Sigmoid colon (tissue), 7 donors: ENCODE data around the gene DNAH17. TPM values are rescaled to one million over a fixed set of nuclear protein-coding genes. Genes with fewer than 3 reads are reported as not detected.

Experiments
- DNase-seq: peaks from one replicate; pipeline ENCODE4 v3.0.0-alpha.2; 2019
- H3K27ac ChIP-seq, 4 donors: fragments of 200-600 bp; sonication (generic); one replicate each; pipeline ENCODE4 v1.5.1; 2016 to 2019; ENCODE audit warnings: mild to moderate bottlenecking in 1 of 4
- H3K27me3 ChIP-seq, 3 donors: fragments of 200-600 bp; sonication (generic); one replicate each; pipeline ENCODE4 v1.5.1; 2019; ENCODE audit warnings: mild to moderate bottlenecking in 1 of 3
- H3K36me3 ChIP-seq, 4 donors: fragments of 200-600 bp; sonication (generic); one replicate each; pipeline ENCODE4 v1.5.1; 2016 to 2019
- H3K4me1 ChIP-seq, 4 donors: fragments of 200-600 bp; sonication (generic); one replicate each; pipeline ENCODE4 v1.5.1; 2017 to 2019
- H3K4me3 ChIP-seq, 4 donors: fragments of 200-600 bp; sonication (generic); one replicate each; pipeline ENCODE4 v1.5.1; 2017 to 2019; ENCODE audit warnings: mild to moderate bottlenecking in 2 of 4, moderate library complexity in 1 of 4
- H3K9me3 ChIP-seq, 4 donors: fragments of 200-600 bp in 3 of 4; sonication (generic) in 3 of 4; one replicate each; pipeline versions ENCODE4 v1.5.1 to v1.6.1; 2013 to 2019
- CTCF ChIP-seq, 4 experiments: fragments of 450-650 bp in 3 of 4; fragments of 200-600 bp in 1 of 4; IDR thresholded peaks; one replicate each; pipeline ENCODE4 v1.5.1; 2016 to 2019; ENCODE audit warnings: antibody characterized with exemption in 4 of 4, mild to moderate bottlenecking in 3 of 4, moderate library complexity in 2 of 4
- EP300 ChIP-seq, 4 donors: sonication (generic); formaldehyde crosslinking; IDR thresholded peaks; one replicate each; pipeline ENCODE4 v1.6.1; 2017; ENCODE audit warnings: antibody characterized with exemption in 4 of 4
- POLR2A ChIP-seq, 2 donors: fragments of 450-650 bp; IDR thresholded peaks; one replicate each; pipeline ENCODE4 v1.6.1; 2016; ENCODE audit warnings: antibody characterized with exemption in 2 of 2, mild to moderate bottlenecking in 2 of 2, moderate library complexity in 2 of 2
- POLR2AphosphoS5 ChIP-seq, 4 donors: sonication (generic); formaldehyde crosslinking; IDR thresholded peaks; one replicate each; pipeline ENCODE4 v1.6.1; 2017; ENCODE audit warnings: antibody characterized with exemption in 4 of 4
- WGBS, 2 donors: extraction: QIAGEN DNeasy Blood & Tissue Kit; methylation state at CpG; one replicate each; pipeline ENCODE4 v1.1.7; 2013; 5-methylcytosine and 5-hydroxymethylcytosine counted together
- intact Hi-C: fragments of 100-400 bp; cut with DNase I; formaldehyde crosslinking; loops from one replicate; pipeline ENCODE4 v1.15.1; 2023
- polyA plus RNA-seq, 3 donors: library from polyadenylated mRNA; stranded (reverse); fragments of 200-250 nt; gene quantifications; one replicate each; pipeline ENCODE4 v1.2.3, GENCODE V29; 2013
- total RNA-seq, 4 donors: library from RNA; depleted of rRNA; stranded (reverse); fragments of >200 nt; gene quantifications; one replicate each; pipeline ENCODE4 v1.1.0, GENCODE V29; 2016
- donor health status: healthy with polysubstance abuse.
- donor health status: Bipolar disorder and iron deficiency.
- donor health status: healthy.

DNAH17 gene
- total and polyA plus RNA-seq, 7 donors: 0.07 to 0.68 (median 0.26) TPM; not detected in 3

DNA sequence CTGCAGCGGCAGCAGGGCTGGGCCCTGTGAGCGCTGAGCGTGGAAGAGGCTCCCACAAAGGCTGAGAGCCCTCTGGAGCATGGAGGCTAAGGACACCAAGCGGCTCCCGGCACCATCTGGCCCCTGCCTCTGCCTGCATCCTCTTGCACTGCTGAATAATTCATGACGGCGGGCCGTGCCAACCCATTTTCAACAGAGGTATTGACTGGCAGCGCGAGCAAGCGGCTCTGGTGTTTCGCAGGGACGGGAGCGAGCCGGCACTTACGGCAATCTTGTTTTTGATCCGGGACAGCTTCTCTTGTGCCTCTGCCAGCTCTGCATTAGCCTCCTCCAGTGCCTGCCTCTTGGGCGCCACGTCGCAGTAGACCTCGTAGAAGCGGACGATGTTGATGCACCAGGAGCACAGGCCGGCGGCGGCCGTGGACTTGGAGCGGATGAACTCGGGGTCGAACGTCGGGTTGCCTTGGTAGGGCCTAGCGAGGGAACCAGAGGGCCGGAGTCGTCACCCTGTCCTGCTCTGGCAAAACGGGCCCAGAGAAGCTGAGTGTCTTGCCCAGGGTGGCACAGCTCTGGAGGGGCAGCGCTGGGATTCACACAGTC is 118.4 kb downstream of the DNAH17 start:
- DNase-seq: no peak
- no peaks in the 10 kb centered on the region for H3K4me1 ChIP-seq
- no peak overlapping the region for H3K27ac ChIP-seq
- H3K36me3 ChIP-seq: no peaks in the 10 kb centered on the region
- H3K9me3 ChIP-seq: no peaks in the 10 kb centered on the region
- WGBS, 2 donors: 93% methylated on average over 37 of the region's 37 CpGs
- TF ChIP-seq EP300 (IDR thresholded peaks at IDR 0.05): no peak
- TF ChIP-seq POLR2AphosphoS5 (IDR thresholded peaks at IDR 0.05): no peak
- no peak for TF ChIP-seq CTCF (IDR thresholded peaks at IDR 0.05)
- TF ChIP-seq POLR2A (IDR thresholded peaks at IDR 0.05): no peak
- H3K4me3 ChIP-seq: no peak overlapping the region
- intact Hi-C loops: no loop called here
- no peaks in the 10 kb centered on the region for H3K27me3 ChIP-seq

- no peaks in the 10 kb centered on the region for H3K9me3 ChIP-seq
- H3K4me3 ChIP-seq: no peak overlapping the region
- 80 to 90% methylated on average over 10 of the region's 10 CpGs for WGBS, 2 donors
- DNase-seq: no peak
- no peak overlapping the region for H3K27ac ChIP-seq
- no peaks in the 10 kb centered on the region for H3K4me1 ChIP-seq
- H3K36me3 ChIP-seq: no peaks in the 10 kb centered on the region
- intact Hi-C loops: no loop called here
- no peak for TF ChIP-seq POLR2AphosphoS5 (IDR thresholded peaks at IDR 0.05)
- TF ChIP-seq POLR2A (IDR thresholded peaks at IDR 0.05): no peak
- no peak for TF ChIP-seq CTCF (IDR thresholded peaks at IDR 0.05)
- no peak for TF ChIP-seq EP300 (IDR thresholded peaks at IDR 0.05)
- no peaks in the 10 kb centered on the region for H3K27me3 ChIP-seq
Observed at GRCh38 chr17:78458091-78458490, 119.1 kb downstream of the DNAH17 start.

DNA sequence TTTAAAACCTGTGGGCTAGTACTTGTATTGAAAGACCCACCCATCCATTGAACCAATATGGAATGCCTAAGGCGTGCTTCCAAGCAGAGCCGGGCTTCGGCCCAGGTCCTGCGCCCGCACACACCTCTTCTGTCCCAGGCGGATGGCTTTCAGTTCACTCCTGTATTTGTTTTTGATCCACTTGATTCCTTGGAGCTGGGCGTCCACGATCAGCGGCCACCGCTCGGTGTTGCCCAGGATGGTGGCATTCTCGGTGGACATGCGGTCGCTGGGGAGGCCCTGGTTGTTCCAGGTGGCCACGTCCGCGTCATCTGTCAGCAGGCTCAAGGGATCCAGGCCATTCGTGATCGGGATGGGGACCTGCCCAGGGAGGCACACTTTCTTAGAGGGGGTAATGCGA is 122.8 kb downstream of the DNAH17 start:
- H3K4me3 ChIP-seq: no peak overlapping the region
- WGBS, 2 donors: 94 to 96% methylated on average over 20 of the region's 20 CpGs
- H3K27ac ChIP-seq: no peak overlapping the region
- H3K9me3 ChIP-seq: no peaks in the 10 kb centered on the region
- H3K27me3 ChIP-seq: no peaks in the 10 kb centered on the region
- no peak for DNase-seq
- TF ChIP-seq POLR2A (IDR thresholded peaks at IDR 0.05) (no peak), CTCF (IDR thresholded peaks at IDR 0.05) (no peak), POLR2AphosphoS5 (IDR thresholded peaks at IDR 0.05) (no peak), EP300 (IDR thresholded peaks at IDR 0.05) (no peak)
- no peaks in the 10 kb centered on the region for H3K36me3 ChIP-seq
- no peaks in the 10 kb centered on the region for H3K4me1 ChIP-seq
- intact Hi-C loops: no loop called here

- TF ChIP-seq POLR2AphosphoS5 (IDR thresholded peaks at IDR 0.05): no peak
- no peak for TF ChIP-seq CTCF (IDR thresholded peaks at IDR 0.05)
- no peak for TF ChIP-seq EP300 (IDR thresholded peaks at IDR 0.05)
- no peak for TF ChIP-seq POLR2A (IDR thresholded peaks at IDR 0.05)
- H3K4me3 ChIP-seq: no peak overlapping the region
- no peak for DNase-seq
- no peaks in the 10 kb centered on the region for H3K4me1 ChIP-seq
- 76 to 87% methylated on average over 7 of the region's 7 CpGs for WGBS, 2 donors
- no peaks in the 10 kb centered on the region for H3K27me3 ChIP-seq
- no peaks in the 10 kb centered on the region for H3K9me3 ChIP-seq
- intact Hi-C loops: no loop called here
- H3K36me3 ChIP-seq: no peaks in the 10 kb centered on the region
- no peak overlapping the region for H3K27ac ChIP-seq
Observed at GRCh38 chr17:78451753-78452152, 125.4 kb downstream of the DNAH17 start.
